GM06990 (cell line): ENCODE results near the gene ASB11.

Experiments
- DNase-seq: peaks from one replicate; pipeline ENCODE4 v3.0.0-alpha.2; 2011; ENCODE audit not compliant: insufficient read length; ENCODE audit errors: extremely low read depth
- H3K27me3 ChIP-seq: replicated peaks from 2 replicates; pipeline ENCODE4 v1.6.0; 2011; ENCODE audit warnings: low read length; ENCODE audit not compliant: control insufficient read depth, insufficient read depth
- H3K36me3 ChIP-seq: 2 replicates; pipeline ENCODE4 v1.5.1; 2011; ENCODE audit warnings: low read length; ENCODE audit not compliant: control insufficient read depth, insufficient read depth
- H3K4me3 ChIP-seq: replicated peaks from 2 replicates; pipeline ENCODE4 v1.5.1; 2011; ENCODE audit warnings: low read depth, mild to moderate bottlenecking, control low read depth, low read length
- TF ChIP-seq, protein P1 (sequence below): IDR thresholded peaks from 2 replicates; pipeline ENCODE4 v1.5.1; 2011; ENCODE audit warnings: low read length, control low read depth, mild to moderate bottlenecking, inconsistent platforms; ENCODE audit not compliant: insufficient read depth, poor library complexity, severe bottlenecking

Gene ASB11

DNA sequence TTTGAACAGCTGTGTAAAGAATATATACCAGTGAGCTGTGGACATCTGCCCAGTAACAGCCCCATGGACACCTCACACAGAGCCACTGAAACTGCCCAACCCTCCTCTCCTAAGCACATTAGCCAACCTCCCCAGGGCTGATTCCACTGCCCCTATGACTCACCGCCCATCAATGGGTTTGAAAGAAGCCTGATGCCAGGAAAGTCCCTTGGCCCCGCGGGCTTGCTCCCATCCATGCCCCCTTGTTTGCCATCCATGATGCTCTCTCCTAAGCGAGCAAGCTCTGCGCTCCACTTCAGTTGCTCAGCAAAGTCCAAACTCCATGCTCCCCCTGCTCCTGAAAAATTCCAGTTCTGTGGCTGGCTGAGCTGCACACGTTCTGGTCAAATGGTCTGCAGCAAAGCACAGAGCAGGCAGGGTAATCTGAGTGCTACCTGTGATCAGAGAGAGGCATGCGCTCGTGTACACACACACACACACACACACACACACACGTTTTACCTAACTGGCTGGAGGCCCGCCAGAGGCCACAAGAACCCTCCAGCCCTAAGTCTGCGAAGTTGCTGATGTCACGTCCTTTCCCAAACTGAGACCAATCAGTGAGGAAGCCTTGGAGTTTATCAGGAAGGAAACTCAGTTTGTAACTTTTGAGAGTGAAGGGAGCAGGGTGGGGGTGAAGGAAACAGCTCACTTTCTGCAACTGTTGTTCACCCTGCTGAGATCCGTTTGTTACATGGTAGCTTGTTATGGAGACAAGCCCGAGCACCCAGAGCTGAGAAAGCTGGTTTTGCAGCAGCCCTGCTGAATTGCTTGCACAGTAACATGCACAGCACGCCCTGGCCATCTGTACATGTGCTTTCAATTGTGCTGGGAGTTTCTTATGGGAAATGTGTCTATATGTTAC lies 45.6 kb downstream of the ASB11 start, which contains the start of gene ASB9:
TSS of gene ASB9 (minus strand) at position 466 of the 904 bp plus-strand sequence. CDS start at position 257, 209 bp downstream.
- no peaks in the 10 kb centered on the region for H3K27me3 ChIP-seq
- DNase-seq: no peak
- TF ChIP-seq, protein P1, sequence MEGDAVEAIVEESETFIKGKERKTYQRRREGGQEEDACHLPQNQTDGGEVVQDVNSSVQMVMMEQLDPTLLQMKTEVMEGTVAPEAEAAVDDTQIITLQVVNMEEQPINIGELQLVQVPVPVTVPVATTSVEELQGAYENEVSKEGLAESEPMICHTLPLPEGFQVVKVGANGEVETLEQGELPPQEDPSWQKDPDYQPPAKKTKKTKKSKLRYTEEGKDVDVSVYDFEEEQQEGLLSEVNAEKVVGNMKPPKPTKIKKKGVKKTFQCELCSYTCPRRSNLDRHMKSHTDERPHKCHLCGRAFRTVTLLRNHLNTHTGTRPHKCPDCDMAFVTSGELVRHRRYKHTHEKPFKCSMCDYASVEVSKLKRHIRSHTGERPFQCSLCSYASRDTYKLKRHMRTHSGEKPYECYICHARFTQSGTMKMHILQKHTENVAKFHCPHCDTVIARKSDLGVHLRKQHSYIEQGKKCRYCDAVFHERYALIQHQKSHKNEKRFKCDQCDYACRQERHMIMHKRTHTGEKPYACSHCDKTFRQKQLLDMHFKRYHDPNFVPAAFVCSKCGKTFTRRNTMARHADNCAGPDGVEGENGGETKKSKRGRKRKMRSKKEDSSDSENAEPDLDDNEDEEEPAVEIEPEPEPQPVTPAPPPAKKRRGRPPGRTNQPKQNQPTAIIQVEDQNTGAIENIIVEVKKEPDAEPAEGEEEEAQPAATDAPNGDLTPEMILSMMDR: no peak
- no peak within 1 kb of the TSS for H3K4me3 ChIP-seq
- H3K36me3 ChIP-seq: no peaks in the 10 kb centered on the region

DNA sequence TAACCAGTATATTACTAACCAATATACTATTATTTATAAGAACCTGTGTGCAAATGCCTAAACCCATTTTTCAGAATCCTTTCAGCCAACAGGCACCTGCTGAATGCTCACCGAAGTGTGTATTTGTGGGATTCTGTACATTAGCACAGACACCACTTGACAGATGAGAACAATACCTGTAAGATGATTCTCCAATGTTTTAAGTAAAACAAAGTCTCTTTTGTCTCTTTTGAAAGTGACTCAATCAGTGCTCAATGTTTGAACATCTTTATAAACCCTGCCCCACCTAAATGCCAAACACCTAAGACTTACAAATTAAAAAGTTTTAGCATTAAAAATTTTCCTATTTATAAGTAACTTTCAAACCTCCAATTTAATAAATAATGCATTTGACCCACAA lies 46.3 kb downstream of the ASB11 start:
- TF ChIP-seq, protein P1: no peak
- Histone ChIP-seq H3K27me3 (no peaks in the 10 kb centered on the region), H3K36me3 (no peaks in the 10 kb centered on the region), H3K4me3 (no peak overlapping the region)
- no peak for DNase-seq

DNA sequence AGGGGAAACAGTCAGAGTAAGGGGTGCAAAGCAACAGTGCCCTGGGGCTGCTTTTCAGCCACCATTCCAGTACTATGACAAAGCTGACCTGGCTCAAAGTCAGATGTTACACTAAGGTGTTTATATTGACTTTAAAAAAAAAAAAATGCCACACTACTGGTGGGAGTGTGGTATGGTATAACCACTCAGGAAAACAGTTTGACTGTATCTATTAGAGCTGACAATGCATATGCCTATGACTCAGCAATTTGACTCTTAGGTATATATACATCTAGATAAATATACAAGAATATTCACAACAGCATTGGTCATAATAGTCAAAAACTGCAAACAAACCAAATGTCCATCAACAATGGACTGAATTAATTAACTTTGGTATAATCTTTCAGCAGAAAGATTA lies 60.6 kb downstream of the ASB11 start:
- H3K4me3 ChIP-seq: no peak overlapping the region
- TF ChIP-seq, protein P1: no peak

DNA sequence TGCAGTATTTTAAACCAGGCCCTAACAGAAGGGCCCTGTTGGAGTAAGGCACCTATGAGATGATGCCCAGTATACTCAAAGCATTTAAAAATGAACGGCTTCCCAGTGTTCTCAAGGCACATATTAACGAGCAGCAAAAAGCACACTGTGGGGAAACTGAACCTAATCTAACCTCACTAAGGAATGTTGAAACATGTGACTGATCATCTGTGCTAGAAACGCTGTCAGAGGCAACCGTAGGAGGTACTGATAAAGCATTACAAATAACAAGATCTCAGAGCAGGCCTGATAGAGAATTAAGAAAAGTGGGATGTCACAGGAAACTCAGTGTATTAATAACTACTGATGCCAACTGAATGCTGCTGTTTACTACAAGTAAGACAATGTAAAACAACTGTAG lies 69.5 kb downstream of the ASB11 start:
- DNase-seq: no peak
- no peaks in the 10 kb centered on the region; the same call in 1 of the 2 replicates for H3K27me3 ChIP-seq
- H3K4me3 ChIP-seq: no peak overlapping the region
- TF ChIP-seq, protein P1: no peak
- H3K36me3 ChIP-seq: no peaks in the 10 kb centered on the region

More for the DNA sequence above, 60.6 kb downstream of the ASB11 start:
- Histone ChIP-seq H3K36me3 (no peaks in the 10 kb centered on the region), H3K27me3 (no peaks in the 10 kb centered on the region; the same call in 1 of the 2 replicates)
- DNase-seq: no peak

DNA sequence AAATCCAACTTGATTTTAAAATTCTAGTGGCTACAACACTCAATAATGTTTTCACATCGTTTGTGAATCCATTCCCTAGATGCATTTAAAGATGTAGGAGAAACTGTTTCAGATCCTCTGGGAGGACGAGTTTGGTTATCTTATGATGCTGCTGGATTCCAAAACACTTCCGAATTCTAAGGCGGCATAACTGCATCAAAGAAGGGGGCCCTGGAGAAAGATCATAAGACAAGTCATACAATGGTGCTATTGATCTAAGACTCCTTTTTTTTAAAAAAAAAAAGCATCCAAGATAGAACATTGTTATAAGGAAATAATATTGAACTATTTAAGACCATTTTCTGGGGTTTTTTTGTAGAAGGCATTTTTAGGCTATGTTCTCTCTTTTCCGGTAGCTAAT lies 71.0 kb downstream of the ASB11 start:
- no peak for DNase-seq
- H3K27me3 ChIP-seq: no peaks in the 10 kb centered on the region; the same call in 1 of the 2 replicates
- no peaks in the 10 kb centered on the region for H3K36me3 ChIP-seq
- TF ChIP-seq, protein P1: no peak
- no peak overlapping the region for H3K4me3 ChIP-seq
